Panc1 (cell line): ENCODE results near the gene RBMS1. TPM values are rescaled to one million over a fixed set of nuclear protein-coding genes. Genes with fewer than 3 reads are reported as not detected.

Experiments
- ATAC-seq: fragments of 200-7000 bp; cut with Tn5 transposase; 2 replicates; pipeline ENCODE4 v1.9.1; 2020; ENCODE audit warnings: mild to moderate bottlenecking, moderate library complexity
- BruUV-seq: library from RNA; stranded (reverse); fragments of 400-500 nt; replicated peaks from 2 replicates; lab custom pipeline; 2021; lab: Mats Ljungman, UMichigan
- CTCF ChIA-PET: fragments of 300-600 bp; sonication (Branson Sonifier 250); formaldehyde crosslinking; loops from one replicate; lab custom pipeline; 2022; ENCODE audit warnings: antibody characterized with exemption; lab: Charles Lee
- POLR2A ChIA-PET: fragments of 300-600 bp; sonication (Branson Sonifier 250); formaldehyde crosslinking; loops from one replicate; lab custom pipeline; 2022; ENCODE audit warnings: antibody characterized with exemption; lab: Charles Lee
- DNase-seq: peaks from one replicate; pipeline ENCODE4 v3.0.0-alpha.2; 2010; ENCODE audit warnings: low read depth, low spot score
- H3K27ac ChIP-seq: 2 replicates; pipeline ENCODE4 v1.5.1; 2011; ENCODE audit warnings: mild to moderate bottlenecking, low read length, inconsistent platforms
- H3K27me3 ChIP-seq: fragments of 200-500 bp; sonication (Bioruptor generic); 2 replicates; pipeline ENCODE4 v1.6.0; 2014; ENCODE audit warnings: low read length, inconsistent platforms; ENCODE audit not compliant: control insufficient read depth, insufficient read depth
- H3K36me3 ChIP-seq: fragments of 200-500 bp; sonication (Bioruptor generic); 2 replicates; pipeline ENCODE4 v1.5.1; 2014; ENCODE audit warnings: inconsistent platforms, mild to moderate bottlenecking, low read length, moderate library complexity; ENCODE audit not compliant: control insufficient read depth, insufficient read depth
- H3K4me1 ChIP-seq: 2 replicates; pipeline ENCODE4 v1.5.1; 2011; ENCODE audit warnings: inconsistent platforms, mild to moderate bottlenecking, low read length, moderate library complexity; ENCODE audit not compliant: control insufficient read depth, insufficient read depth
- H3K4me3 ChIP-seq, 2 experiments: 2 replicates each; pipeline ENCODE4 v1.5.1; 2011 to 2012; ENCODE audit warnings: low read depth in 2 of 2, low read length in 2 of 2, mild to moderate bottlenecking in 2 of 2, inconsistent platforms in 1 of 2, moderate library complexity in 1 of 2
- H3K9me3 ChIP-seq: fragments of 200-500 bp; sonication (Bioruptor generic); 2 replicates; pipeline ENCODE4 v1.5.1; 2014; ENCODE audit warnings: low read depth, mild to moderate bottlenecking, inconsistent platforms, low read length, moderate library complexity; ENCODE audit not compliant: control insufficient read depth, insufficient read depth
- POLR2AphosphoS5 ChIP-seq: IDR thresholded peaks from 2 replicates; pipeline ENCODE4 v1.6.1; 2012; ENCODE audit warnings: mild to moderate bottlenecking, low read depth, low read length, moderate library complexity
- REST ChIP-seq, 2 experiments: IDR thresholded peaks; 2 replicates each; pipeline ENCODE4 v1.6.1; 2011 to 2012; ENCODE audit warnings: low read depth in 2 of 2, control low read depth in 1 of 2, low read length in 1 of 2, mild to moderate bottlenecking in 1 of 2, moderate library complexity in 1 of 2; ENCODE audit not compliant: insufficient read depth in 1 of 2
- SIN3A ChIP-seq: IDR thresholded peaks from 2 replicates; pipeline ENCODE4 v1.6.1; 2012; ENCODE audit warnings: low read depth, mild to moderate bottlenecking, low read length, moderate library complexity, borderline replicate concordance; ENCODE audit not compliant: insufficient read depth
- TCF7L2 ChIP-seq: IDR thresholded peaks from 2 replicates; pipeline ENCODE4 v1.6.1; 2011; ENCODE audit warnings: mild to moderate bottlenecking, low read depth, low read length, inconsistent platforms
- in situ Hi-C: cut with HindIII; loops from 2 replicates; pipeline ENCODE4 v1.10.0; 2016; ENCODE audit warnings: low sequenced_read_pairs, low pct_unique_long_range_greater_than_20kb
- intact Hi-C: fragments of 100-400 bp; cut with micrococcal nuclease; formaldehyde crosslinking; loops from one replicate; pipeline ENCODE4 v1.10.0; 2022; ENCODE audit not compliant: unreplicated experiment
- total RNA-seq: library from RNA; stranded (reverse); gene quantifications from one replicate; pipeline ENCODE4 v1.2.1, GENCODE V29; 2021; ENCODE audit not compliant: unreplicated experiment
- TF ChIP-seq, protein P1 (sequence below): fragments of 450-650 bp; IDR thresholded peaks from 2 replicates; pipeline ENCODE4 v1.5.1; 2017; ENCODE audit warnings: mild to moderate bottlenecking

RBMS1 gene
- total RNA-seq, 1 experiment from 2014 or later, result 67.0 TPM

GRCh38 chr2:160282063-160282580, 211.5 kb downstream of the RBMS1 start:
- ChIA-PET CTCF (no interaction called here), POLR2A (no interaction called here)
- BruUV-seq, result no TSS peak
- H3K27ac ChIP-seq, result no peak overlapping the region
- no peak overlapping the region for H3K4me3 ChIP-seq
- TF ChIP-seq SIN3A (no peak), REST (IDR thresholded peaks at IDR 0.05; ENCODE audit: insufficient read depth in 1 of 2, low read depth in 2 of 2, low read length in 1 of 2) (no peak), POLR2AphosphoS5 (no peak), TCF7L2 (no peak)
- TF ChIP-seq, protein P1, sequence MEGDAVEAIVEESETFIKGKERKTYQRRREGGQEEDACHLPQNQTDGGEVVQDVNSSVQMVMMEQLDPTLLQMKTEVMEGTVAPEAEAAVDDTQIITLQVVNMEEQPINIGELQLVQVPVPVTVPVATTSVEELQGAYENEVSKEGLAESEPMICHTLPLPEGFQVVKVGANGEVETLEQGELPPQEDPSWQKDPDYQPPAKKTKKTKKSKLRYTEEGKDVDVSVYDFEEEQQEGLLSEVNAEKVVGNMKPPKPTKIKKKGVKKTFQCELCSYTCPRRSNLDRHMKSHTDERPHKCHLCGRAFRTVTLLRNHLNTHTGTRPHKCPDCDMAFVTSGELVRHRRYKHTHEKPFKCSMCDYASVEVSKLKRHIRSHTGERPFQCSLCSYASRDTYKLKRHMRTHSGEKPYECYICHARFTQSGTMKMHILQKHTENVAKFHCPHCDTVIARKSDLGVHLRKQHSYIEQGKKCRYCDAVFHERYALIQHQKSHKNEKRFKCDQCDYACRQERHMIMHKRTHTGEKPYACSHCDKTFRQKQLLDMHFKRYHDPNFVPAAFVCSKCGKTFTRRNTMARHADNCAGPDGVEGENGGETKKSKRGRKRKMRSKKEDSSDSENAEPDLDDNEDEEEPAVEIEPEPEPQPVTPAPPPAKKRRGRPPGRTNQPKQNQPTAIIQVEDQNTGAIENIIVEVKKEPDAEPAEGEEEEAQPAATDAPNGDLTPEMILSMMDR, result no peak
- in situ Hi-C loops (no loop called here), intact Hi-C loops (no loop called here)
- H3K36me3 ChIP-seq, result peaks cover 12% of the 10 kb centered on the region
- DNase-seq (no peak), ATAC-seq (no peak)
- H3K4me1 ChIP-seq, result no peaks in the 10 kb centered on the region
- H3K9me3 ChIP-seq, result no peaks in the 10 kb centered on the region
- no peaks in the 10 kb centered on the region for H3K27me3 ChIP-seq

DNA sequence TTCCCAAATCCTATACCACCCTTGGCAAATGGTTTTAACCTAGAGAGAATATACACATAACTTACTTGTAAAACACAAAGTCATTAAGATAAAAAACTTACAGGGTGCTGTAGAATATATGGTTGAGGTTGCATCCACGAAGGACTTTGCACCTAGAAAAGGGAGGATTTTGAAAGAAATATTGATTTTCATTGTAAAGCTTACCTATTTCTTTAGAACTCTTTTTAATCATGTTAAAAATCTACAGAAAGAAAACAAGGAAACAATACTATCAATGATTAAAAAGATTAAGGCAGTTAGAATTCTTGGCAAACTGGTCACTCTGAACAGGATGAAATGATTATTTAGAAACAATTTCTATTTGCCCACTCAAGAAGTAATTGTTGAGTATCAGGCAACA, 212.4 kb downstream of the RBMS1 start:
- no peak overlapping the region for H3K4me3 ChIP-seq
- no peak overlapping the region for H3K27ac ChIP-seq
- no peaks in the 10 kb centered on the region for H3K4me1 ChIP-seq
- intact Hi-C loops (no loop called here), in situ Hi-C loops (no loop called here)
- no TSS peak for BruUV-seq
- DNase-seq (no peak), ATAC-seq (no peak)
- no peaks in the 10 kb centered on the region for H3K27me3 ChIP-seq
- no peaks in the 10 kb centered on the region for H3K9me3 ChIP-seq
- ChIA-PET POLR2A (no interaction called here), CTCF (no interaction called here)
- TF ChIP-seq, protein P1, result no peak
- TF ChIP-seq POLR2AphosphoS5 (no peak), REST (IDR thresholded peaks at IDR 0.05; ENCODE audit: insufficient read depth in 1 of 2, low read depth in 2 of 2, low read length in 1 of 2) (no peak), TCF7L2 (no peak), SIN3A (no peak)
- peaks cover 12% of the 10 kb centered on the region for H3K36me3 ChIP-seq
